Anterior cingulate cortex (tissue), 58 donors: Measurements from ENCODE around the gene BSDC1.
A peak's percentile ranks its signal among the peaks of the same experiment; 100 is the strongest.

ENCODE experiments used
- DNase-seq, 58 donors: peaks; one replicate each; lab custom pipeline; 2025; lab: John Stamatoyannopoulos, UW

The BSDC1 gene

GRCh38 chr1:32339363-32339978 is 54.8 kb downstream of the BSDC1 start:
- DNase-seq = no peak

GRCh38 chr1:32338637-32339145 is 55.5 kb downstream of the BSDC1 start:
- DNase-seq = peak in 7 of 58 donors; percentile 49 to 77 (median 57)

DNA sequence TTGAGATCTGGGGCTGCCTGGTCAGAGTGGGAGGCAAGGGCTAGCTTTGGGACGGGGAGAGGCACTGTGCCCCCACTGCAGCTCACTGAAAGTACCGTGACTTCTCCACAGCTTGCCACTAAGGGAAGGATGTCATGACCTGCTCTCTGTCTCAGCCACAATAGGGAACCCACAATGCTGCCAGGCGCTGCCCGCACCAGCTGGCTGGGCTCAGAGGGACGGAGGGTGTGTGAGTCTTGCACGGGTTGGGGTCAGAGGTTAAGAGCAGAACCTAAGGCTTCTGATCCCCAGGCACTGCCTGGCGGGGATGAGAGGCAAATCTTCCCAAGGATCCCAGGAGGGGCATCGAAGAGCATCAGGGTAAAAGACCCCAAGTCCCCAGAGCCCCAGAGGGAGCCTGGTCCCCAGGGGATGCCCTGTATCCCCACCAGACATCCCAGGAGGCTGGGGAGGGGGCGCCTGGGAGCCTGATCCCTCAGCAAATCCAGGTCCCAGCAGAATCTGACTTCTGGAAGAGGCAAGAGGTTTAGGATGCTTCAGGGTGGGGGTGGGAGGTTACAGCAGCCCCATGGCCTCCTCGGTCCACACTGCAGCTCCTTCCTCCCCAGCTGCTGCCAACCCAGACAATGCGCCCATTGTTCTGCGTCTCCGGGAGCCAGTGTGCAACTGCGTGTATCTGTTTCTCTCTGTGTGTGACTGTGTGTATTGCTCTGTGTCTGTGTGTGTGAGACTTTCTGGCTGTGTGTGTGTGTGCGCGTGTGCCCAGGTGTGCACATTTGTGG is 56.2 kb downstream of the BSDC1 start:
- peak in 54 of 58 donors; percentile 24 to 92 (median 76) for DNase-seq

DNA sequence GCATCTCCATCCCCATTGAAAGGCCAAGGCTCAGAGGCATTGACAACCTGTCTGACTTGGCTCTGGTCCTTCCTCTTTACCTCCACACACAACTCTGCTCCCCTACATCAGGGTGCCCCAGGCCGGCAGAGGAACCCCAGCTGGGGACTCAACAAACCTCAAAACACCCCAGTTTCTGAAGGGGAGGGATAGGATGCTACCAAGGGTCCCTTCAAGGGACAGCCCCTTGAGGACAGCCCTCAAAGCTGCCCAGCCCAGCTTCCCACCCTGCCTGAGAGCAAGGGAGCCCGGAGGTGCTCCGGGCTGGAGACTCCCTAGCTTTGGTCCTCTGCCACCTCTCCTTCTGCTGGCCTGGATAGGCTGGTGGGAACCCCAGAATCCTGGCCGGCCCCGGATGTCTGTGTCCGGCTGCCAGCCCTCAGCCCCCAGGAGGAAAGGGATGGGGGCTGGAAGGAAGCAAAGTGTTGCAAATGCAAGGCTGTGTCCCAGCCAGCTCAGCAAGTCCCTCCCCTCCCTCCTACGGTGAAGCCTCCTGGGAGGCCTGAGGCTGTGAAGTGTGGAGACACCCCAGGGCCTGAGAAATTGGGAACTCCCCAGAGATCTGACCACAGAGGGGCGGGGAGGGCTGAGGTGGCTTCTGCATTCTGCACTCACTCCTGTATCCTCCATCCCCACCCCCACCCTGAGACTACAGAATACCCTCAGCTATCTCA is 57.1 kb downstream of the BSDC1 start:
- peak in 7 of 58 donors; percentile 19 to 55 (median 28) for DNase-seq

GRCh38 chr1:32336591-32336932 is 57.7 kb downstream of the BSDC1 start:
- DNase-seq = peak in 7 of 58 donors; percentile 45 to 71 (median 57)

DNA sequence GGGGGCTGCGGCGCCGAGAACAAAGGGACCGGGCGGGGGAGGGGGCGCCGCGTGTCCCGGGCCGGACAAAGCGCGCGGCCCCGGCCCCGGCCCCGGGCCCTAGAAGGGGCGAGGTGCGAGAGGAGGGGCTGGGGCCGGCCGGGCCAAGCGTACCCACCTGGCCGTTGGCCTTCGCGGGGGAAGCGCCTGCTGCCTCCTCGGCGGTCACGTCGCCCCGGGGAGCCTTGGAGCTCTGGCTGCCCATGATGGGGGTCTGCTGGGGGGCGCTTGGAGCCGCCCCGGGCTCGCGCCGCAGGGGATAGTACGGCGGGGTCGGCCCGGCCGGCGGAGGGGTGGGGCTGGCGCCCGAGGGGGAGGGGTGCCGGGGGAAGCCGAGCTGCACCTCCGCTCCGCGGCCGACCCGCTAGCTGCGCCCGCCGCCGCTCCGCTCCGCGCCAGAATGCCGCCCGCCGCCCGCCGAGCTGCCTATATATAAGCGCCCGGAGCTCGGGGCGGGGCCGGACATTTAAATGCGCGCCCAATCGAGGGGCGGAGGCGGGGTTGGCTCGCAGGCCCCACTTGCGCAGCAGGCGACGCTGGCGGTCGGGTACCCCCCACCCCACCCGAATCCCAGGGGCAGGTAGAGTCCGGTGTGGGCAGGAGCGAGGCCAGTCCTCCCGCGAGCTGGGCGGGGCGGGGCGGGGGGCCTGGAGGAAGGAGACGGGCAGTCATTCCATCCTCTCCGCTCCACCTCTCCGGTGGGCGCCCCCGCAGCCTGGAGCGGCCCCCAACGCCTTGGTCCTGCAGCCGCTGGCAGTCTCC is 58.3 kb downstream of the BSDC1 start, which contains the start of gene MARCKSL1:
MARCKSL1 (minus strand) TSS at position 444 of the 801 bp plus-strand sequence; CDS start at position 244, 200 bp downstream.
- peak in 54 of 58 donors; percentile 24 to 91 (median 79) for DNase-seq

DNA sequence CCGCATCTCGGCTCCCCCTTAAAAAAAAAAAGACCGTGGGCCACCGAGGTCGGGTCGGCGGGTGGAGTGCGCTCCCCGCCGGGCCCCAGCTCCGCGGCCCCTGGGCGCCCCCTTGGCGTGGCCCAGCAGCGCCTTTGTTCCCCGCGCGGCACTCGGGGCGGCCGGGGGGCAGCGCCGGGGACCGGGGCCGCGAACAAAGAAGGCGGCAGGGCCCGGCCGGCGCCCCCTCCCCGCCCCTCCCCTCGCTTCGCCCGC is 58.8 kb downstream of the BSDC1 start:
- no peak for DNase-seq

DNA sequence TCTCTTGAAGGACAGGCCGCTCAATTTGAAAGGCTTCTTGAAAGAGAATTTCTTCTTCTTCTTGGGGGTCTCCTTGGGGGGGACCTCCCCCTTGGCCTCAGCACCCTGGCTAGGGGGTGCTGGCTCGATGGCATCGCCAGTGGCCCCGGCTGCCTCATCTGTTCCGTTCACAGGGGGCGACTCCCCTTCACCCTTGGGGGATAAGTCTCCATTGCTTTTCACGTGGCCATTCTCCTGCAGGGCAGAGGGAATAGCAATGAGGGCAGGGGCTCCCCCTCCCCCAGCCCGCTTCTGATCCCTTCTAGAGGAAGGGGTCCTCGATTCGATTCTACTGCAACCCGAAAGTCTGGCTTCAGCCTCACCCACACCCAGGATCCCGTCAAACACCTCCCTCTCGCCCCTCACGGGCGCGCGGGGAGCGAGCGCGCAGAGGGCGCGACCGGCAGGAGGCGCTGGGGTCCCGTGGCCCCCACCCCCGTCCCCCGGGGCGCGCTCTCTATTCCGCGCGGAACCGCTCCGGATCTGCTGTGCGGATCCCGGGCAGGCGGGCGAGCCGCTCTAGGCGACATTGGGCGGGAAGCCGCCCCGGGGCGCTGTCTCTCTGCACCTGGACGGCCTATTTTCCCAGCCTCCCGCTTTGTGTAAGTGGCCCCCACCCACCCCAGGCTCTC is 59.2 kb downstream of the BSDC1 start:
- DNase-seq = peak in 31 of 58 donors; percentile 18 to 62 (median 37)

- peak in 1 of 58 donors; percentile 23 for DNase-seq
Measured at GRCh38 chr1:32334274-32334861, 59.9 kb downstream of the BSDC1 start.

- no peak for DNase-seq
Measured at GRCh38 chr1:32333251-32333963, 60.8 kb downstream of the BSDC1 start.

GRCh38 chr1:32332290-32333079 is 61.8 kb downstream of the BSDC1 start:
- peak in 24 of 58 donors; percentile 13 to 71 (median 38) for DNase-seq

GRCh38 chr1:32331549-32331948 is 62.7 kb downstream of the BSDC1 start:
- DNase-seq = no peak

- DNase-seq = no peak
Measured at GRCh38 chr1:32330558-32331151, 63.6 kb downstream of the BSDC1 start.

DNA sequence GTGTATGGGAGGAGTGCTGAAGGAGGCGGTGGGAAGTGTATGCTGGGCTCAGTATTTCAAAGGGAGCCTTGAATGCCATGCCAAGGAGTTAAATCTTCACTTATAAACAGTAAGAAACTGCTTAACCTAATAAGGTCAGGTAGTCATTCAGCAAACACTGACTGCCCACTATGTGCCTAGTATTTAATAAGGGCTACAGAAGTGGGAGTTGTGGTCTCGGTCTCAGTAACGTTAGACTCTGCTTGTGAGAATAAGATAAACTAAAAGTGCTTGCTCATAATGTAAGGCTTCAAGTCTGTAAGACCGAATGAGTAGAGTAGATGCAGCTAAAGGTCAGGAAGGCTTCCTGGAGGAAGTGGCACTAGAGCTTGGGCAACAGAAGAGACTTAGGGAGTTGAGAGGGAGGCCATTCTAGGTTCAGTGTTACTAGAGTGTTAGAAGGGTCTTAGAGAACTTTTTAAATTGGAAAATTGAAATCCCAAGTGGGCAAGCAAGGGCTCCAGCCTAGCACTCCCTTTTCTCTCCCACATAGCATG is 64.2 kb downstream of the BSDC1 start:
- no peak for DNase-seq

DNA sequence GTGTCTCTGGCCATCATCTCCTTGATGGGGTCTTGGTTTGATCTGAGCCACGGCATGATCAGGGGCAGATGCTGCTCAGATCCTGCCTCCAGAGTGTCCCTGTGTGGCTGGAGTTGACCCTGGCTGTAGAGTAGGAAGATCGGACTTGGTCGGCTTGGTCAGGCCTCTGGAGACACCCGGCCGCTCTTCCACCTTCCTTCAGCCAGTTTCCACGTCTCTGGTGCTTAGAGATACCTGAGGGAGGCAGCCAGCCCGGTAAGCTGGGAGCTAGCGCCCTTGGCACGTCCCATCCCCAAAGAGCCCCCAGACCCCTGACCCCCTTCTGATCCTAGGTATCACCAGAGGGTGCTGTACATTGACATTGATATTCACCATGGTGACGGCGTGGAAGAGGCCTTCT is 67.0 kb downstream of the BSDC1 start:
- DNase-seq = no peak

- no peak for DNase-seq
Measured at GRCh38 chr1:32321712-32322291, 72.4 kb downstream of the BSDC1 start.
